GM19395 (cell line): ENCODE results near the gene SPRYD3.
A peak's percentile ranks its signal among the peaks of the same experiment; 100 is the strongest.

Experiments
- ATAC-seq: cut with Tn5 transposase; IDR thresholded peaks from one replicate; pipeline ENCODE4 v1.9.1; 2021; ENCODE audit warnings: mild to moderate bottlenecking, moderate library complexity; ENCODE audit not compliant: unreplicated experiment

Gene SPRYD3

DNA sequence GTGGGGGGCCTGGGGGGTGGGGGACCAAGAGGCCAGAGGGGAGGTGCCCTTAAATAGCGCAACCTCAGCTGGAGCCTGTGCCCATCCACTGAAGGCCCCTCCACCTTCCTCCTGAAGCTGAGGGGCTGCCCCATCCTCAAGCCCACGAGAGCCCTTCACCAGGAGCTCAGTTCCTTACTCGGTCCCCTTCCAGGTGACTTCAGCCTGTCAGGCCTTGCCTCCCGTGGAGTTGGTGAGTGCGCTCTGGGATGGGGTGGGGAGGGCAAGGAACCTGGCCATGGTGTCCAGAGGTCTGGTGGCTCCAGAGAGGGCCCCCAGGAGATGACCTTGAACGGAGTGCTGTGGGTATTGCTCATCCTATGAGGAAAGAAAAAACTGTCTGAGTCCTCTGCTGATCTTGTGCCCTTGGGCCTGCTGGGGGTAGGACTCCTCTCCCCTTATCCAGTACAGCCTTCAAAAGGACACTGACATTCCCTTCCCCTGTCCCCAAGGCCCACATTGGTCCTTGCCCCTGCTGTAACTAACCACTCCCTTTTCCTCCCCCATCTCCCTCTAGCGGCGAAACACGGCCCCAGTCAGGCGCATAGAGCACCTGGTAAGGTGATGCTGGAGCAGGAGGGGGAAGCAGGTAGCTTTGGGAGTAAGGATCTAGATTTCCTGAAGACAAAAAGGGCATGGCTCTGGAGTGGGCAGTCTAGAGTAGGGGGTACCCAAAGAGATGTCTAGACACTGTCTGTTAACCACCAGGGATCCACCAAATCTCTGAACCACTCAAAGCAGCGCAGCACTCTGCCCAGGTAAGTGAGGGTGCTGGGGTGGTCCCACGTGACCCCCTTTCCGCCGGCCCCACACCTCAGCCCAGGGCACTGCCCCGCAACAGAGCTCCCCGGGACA lies 25.7 kb downstream of the SPRYD3 start:
- peak; percentile 7 for ATAC-seq

DNA sequence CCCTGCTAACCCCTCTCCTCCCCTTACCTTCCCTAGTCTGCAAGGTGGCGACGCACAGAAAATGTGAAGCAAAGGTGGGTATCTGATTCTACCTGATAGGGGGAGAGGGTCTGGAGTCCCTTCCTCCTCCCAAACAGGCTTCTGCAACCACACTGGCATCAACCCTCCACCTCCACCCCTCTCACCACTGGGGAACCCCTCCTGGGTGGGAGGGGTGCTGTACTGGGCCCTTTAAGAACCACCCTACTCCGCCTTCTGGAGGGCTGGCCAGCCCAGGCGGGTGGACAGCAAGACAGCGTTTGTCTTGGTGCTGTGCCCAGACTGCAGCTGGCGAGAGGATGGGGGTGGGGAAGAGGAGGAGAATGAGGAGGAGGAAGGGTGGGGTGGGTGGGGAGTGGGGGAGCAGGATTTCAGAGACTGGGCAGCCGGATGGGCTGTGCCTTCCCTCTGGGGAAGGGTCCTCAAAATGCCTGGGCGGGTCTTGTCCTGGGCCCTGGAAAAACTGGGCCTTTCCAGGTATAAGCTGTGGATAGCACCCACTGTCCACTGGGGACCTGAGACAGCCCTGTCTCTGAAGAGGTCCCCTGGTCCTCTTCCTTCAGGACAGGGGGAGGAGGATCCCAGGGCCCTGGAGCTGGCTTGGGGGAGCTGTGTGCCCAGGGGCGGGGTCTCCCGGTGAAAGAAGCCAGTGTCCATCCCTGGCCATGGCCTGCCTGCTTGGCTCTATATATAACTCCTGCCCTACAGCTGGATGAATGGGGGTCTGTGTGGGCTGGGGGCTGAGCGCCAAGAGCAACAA lies 26.6 kb downstream of the SPRYD3 start:
- no peak for ATAC-seq

DNA sequence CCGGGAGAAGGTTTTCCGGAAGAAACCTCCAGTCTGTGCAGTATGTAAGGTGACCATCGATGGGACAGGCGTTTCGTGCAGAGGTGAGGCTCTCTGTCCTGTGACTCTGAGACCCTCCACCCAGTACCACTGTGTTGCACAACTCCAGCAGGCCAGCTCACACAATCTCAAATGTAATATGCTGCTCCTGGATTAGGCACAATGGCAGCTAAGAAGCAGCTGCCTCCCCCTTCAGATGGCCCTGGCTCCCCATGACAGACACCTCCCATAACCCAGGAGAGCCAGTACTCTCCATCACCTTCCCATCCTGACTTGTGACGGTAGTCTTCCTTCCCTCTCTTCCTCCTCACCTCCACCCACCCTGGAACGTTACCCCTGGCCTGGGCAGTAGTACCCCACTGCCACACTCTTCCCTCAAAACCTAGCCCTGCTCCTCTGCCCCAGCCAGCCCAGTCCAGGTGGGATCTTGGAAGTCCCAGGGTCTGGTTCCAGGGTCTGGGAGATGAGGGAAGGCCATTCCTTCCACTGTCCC lies 27.2 kb downstream of the SPRYD3 start:
- no peak for ATAC-seq

DNA sequence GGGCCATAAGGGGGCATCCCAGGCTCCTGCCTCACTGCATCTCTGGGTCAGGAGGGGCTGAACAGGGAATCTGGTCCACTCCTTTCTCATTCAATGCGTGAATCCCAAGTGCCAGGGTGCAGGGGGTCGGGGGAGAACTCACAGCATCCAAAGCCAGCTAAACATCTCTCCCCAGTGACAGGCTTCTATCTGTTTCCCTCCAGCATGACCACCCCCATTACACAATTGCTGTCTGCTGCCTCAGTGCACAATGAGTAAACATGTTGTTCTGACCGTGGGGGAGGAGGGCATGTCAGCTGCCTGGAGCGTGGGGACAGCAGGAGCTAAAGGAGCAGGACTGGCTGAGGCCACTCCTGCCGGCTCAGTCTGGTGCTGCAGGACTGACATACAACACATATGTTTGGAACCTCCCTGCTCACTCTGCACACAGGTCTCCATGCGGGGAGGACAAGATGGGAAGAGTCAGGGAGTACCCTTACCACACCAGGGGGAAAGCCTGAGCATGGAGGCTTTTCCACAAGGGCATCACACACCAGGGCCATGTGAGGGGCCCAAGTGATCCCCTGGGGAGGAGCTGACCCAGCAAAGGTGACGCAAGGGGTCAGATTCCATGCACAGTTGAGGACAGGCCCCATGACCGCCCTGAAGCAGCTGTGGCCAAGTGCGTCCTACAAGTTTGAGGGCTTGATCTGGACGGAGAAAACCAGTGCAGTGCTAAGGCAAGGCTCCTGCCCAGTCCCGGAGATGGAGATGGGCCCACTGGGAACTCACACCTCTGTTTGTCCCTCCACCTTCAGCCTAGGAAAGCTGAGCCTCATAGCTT lies 27.9 kb downstream of the SPRYD3 start:
- no peak for ATAC-seq

DNA sequence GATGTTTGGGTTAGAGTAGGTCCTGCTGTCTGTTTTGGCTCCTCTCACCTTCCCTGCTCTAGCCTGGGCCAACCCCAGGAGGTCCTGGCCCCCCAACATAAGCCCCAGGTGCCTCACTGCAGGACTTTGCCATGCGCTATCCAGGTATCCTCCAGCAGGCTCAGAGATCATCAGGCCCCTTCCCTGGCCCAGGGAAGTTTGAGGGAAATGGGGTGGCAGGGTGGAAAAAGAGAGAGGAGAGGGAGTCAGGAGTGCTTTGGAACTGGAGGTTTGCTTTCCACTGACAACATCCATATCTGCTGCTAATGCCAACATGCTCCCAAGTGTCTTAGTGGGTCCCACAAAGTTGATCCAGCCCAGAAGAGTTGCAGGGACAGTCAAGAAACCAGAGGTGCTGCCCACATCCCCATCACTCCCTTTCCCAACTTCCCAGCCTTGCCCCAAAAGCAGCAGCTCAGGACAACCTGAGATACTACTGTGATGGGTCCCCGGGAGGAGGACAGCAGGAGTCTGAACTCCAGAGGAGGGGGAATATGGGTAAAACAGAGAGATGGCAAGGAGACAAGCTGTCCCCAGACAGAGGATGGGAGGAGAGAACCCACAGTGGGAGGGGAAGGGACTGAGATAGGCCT lies 28.6 kb downstream of the SPRYD3 start:
- no peak for ATAC-seq

DNA sequence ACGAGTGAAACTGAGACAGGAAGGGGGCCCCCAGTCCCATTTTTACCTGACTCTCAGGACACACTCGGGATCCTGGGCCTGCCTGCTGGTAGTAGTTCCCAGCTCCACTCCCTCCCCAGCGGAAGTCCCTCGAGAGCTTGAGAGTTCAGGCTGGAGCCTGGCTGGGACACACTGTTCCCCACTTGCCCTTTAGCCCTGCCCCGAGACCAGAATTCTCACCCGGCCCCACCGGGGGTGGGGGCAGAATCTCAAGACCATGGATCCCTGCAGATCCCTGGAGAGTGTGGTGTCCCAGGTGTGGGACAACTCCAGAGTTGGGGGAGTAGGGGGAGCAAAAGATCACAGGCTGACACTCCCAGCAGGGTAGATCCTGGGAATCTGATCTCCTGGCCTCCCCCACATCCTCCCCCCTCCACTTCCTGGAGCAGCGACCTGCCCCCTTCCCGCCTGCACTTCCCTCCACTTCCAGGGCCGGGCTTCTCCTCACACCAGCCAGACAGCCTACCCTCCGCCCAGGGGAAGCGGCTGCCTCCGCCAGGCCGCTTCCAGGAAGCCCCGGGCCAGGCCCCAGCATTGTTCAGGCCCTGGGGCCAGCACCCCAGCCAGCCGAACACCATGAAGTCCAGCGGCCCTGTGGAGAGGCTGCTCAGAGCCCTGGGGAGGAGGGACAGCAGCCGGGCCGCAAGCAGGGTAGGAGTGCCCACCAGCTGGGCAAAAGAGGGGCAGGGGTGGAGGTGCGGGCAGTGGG lies 29.4 kb downstream of the SPRYD3 start, which contains the start of gene TNS2:
TNS2 (plus strand) TSS at position 495 of the 748 bp plus-strand sequence; CDS start at position 616, 121 bp downstream.
- ATAC-seq: no peak

DNA sequence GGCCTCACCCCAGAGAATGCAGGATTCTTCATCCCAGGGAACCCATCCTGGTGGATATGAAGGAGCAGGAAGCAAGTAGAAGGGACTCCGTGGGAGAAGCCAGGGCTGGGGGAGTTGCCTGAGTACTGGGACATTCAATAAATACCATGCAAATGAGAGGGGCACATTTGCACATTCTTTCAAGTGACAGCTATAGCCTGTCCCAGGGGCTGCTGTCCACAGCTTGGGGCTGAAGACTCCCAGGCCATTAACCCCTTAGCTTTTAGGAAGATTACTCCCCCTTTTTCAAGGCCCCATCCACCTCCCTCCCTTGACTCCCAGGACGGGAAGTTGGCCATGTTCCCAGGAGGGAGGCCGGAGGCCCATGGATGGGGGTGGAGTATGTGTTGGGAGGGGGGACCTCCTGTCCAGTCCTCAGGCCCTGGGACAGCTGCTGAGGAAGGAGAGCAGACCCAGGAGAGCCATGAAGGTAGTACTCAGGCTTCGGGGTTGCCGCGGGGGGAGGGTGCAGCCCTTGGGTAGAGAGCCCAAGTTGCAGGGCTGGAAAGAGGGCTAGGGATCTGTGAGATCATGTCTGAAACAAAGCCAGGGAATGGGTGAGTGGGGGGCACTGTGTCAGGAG lies 30.3 kb downstream of the SPRYD3 start:
- no peak for ATAC-seq

DNA sequence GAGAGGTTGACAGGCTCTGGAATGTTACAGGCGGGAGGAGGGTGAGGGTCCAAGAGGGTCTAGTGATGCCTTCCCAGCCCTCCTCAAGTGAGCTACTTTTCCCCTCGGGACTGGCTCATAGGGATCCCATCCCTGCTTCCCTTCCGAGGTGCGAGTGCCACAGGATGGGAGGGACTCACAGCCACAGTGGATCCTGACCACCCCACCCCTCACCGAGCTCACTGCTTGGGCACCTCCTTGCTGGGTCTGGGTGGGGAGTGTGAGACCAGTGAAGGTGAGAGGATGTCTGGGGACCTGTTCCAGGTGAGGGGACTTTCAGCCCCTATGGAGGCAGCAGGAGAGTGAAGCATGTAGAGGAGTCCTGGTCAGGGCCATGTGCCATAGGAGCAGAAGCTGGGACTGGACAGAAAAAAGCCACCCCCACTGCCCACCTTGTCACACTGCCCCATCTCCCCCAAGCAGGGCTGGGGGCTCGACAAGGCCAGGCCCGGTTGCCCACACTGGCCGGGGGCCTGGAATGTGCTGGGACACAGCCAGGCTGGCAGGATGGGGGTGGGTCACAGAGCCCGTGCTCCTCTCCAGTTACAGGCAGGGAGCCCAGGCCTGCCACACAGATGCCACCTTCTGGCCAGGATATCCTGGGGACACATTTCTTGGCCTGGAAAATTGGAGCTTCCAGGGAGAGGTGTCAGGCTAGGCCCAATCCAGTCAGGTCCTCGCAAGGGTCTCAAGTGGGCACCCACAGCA lies 31.0 kb downstream of the SPRYD3 start:
- ATAC-seq: no peak

DNA sequence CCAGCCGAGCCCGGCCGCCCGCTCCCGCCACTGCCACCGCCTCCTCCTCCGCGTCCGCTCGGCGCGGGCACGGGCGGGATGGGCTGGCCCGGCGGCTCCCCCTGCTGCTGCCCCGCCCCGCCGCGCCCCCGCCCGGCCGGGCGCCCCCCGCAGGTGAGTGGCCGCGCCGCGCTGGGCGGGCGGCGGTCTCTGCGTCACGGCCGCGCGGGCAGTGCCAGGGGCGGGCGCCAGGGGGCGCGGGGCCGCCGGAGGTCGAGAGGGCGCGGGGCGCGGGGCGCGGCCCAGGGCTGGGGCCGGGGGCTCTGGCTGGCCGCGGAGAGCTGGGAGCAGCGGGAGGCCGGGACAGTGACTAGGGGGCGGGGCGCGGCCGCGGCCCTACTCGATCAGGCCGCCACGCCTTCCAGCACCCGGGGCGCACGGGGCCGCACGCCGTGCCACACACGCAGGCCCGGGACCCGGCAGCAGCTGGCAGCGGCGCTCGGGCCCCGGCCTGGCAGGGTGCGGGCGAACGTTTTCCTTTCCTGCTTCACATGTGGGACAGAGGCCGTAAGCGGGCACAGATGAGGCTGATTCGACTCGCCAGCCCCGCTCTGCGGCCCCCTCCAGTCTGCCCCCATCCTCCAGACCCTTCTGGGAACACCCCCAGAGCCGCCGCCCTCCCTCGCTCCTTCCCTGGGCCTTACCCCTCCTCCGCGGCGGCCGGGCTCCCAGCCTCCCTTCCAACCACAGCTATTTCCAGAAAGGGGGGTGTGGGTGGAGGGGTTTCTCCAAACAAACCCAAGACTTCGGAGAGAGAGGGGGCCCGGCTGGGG lies 31.8 kb downstream of the SPRYD3 start:
- ATAC-seq: no peak

DNA sequence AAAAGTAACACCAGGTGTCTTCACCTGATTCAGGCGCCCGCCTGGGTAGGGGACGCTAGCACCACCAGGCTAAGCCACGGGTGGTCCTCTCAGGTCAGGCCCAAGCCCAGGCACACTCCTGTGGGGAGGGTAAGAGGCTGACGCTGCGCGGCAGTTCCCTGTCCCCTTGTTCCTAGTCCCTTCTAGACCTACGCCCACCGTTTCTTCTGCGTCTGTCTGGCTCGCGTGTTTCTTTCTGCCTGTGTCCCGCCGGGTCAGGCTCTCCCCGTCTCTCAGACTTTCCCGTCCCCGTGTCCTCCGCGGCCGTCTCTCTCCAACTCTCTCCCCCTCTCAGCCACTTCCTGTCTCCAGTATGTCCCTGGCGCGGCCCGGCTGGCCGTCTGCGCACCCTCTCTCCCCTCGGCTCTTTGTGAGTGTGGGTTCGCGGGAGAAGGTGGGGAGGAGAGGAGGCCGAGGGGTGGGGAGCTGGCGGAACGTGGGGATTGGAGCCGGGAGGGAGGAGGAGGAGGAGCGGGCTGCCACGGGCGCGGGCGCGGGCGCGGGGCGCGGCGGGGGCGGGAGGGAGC lies 32.5 kb downstream of the SPRYD3 start:
- no peak for ATAC-seq

DNA sequence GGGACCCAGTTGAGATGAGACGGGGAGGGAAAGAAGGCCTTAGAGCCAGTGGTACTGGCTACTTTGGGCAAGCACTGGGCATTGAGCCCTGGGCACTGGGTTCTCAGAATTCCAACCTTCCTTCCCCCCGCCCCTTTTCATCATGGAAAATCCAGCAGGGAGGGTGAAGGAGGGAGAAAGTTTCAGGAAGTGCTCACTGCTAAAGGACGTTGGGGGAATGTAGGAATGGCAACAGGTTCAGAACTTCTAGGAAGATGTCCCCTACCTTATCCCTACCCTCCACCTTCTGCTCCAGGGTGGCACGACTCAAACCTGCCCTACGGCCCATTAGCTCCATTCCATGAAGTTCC lies 33.5 kb downstream of the SPRYD3 start:
- no peak for ATAC-seq

DNA sequence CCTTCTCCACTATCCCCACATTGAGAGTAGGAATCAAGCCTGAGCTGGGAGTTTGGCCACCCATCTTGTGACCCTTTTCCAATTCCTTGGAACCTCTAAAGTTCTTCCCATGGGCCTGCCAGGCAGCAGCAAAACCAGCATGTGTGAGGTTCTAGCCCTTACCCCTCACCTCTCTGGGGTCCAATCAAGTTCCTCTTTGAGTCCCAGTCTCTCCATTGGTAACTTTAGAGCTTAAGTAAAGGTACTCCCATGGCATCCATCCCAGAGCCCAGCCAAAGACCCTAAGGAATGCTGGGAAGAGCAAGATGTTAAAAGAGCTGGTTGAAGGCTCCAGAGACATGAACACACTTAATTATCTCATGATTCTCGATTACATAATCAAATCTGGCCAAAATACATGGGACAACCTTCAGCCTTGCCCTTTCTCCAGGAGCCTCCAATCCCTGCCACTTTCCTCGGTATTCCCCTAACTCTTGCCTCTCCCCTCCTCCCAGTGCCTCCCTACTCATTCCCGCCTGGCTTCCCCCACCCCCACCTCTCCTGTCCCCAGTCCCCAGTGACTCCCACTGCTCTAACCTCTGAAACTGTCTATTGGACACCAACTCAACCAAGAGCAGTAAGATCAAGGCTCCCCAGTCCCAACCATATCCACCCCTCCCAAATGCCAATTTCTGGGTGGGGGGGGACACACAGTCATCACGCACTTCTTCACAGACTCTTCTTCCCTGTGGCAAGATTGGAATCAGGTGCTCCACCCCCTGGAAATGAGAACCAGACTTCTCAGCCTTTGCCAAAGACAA lies 34.1 kb downstream of the SPRYD3 start:
- no peak for ATAC-seq

DNA sequence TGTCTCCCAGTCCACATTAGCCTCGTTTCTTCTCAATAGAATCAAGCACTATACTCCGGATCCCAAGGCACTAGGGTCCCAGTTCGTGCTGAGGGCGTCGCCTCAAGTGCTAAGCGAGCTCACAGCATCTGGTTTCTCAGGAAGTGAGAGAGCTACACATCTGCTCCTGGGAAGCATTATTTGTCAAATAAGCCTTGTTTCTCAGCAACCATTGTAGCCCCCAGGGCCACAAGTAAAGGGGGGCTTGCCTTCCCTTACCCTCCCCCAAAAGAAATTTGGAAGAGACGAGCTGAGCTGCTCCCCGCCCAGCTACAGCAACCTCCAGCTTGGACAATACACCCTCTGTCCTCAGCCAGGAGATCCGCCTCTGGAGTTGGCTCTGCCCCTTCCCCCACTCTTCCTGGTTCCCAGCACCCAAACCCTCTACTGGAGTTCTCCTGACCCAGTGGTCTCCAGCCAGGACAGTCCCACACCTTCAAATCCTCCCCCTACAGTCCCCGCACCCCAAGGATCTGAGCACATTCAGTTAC lies 35.1 kb downstream of the SPRYD3 start:
- ATAC-seq: no peak

DNA sequence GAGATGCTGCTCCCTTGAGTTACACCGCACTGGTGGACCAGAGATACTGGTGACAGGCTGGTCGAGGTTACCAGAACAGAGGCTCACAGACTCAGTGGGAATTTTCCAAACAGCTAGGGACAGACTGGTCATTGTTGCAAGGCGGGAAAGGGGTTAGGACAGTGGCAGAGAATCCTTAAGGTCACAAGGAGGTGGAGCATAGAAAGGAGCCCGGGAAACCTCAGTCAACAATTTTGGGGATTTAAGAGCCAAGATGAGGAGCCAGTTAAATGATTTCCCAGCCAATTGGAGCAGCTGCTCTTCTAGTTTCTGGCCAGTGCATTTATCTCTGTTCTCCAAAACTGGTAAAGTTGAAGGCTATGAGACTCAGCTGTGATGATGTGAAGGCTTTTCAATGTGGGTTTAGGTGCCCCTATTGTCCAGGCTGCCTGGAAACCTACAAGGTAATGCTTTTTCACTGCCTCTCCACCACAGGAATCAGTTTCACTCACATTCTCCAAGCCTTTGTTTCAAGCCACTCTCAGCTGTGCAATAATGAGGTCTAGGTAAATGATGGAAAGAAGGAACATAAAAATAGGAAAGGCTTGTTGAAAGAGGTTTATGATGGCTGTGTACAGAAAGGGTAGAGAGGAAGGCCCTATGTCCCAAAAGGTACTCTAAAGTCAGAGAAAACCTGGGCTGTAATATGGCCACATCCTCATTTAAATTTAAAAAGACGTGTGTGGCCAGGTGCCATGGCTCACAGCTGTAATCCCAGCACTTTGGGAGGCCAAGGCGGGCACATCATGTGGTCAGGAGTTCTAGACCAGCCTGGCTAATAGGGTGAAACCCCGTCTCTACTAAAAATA lies 36.4 kb downstream of the SPRYD3 start:
- no peak for ATAC-seq

DNA sequence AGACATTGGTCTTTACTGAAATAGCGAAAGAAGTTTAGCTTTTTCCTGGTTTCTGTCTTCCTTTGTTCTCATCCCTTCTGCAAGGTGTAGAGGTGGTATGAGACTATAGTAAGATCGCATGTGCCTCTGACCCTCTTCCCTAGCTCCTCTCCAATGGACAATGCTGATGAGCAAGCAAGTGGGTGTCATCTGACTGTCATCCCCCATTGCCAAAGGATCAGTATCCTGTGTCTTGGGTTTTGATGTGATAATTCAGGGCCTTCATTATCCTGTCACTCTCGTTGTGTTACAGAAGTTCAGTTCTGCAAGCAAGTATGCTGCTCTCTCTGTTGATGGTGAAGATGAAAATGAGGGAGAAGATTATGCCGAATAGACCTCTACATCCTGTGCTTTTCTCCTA lies 39.3 kb downstream of the SPRYD3 start:
- ATAC-seq: no peak
